HFFc6 (cell line): Measurements from ENCODE around the gene VAC14. TPM values are rescaled to one million over a fixed set of nuclear protein-coding genes. Genes with fewer than 3 reads are reported as not detected.

Experiments used
- DNase-seq: peaks from one replicate; pipeline ENCODE4 v3.0.0-alpha.2; 2018
- H3K27ac Mint-ChIP-seq: 2 replicates; pipeline ENCODE4 v1.8.0; 2020; ENCODE audit warnings: mild to moderate bottlenecking, mixed read lengths
- H3K27me3 Mint-ChIP-seq: 2 replicates; pipeline ENCODE4 v1.8.0; 2021; ENCODE audit warnings: mild to moderate bottlenecking, moderate library complexity, mixed read lengths; ENCODE audit not compliant: insufficient read depth
- H3K36me3 Mint-ChIP-seq: 2 replicates; pipeline ENCODE4 v1.8.0; 2021; ENCODE audit warnings: low read depth, mixed read lengths
- H3K4me1 Mint-ChIP-seq: 2 replicates; pipeline ENCODE4 v1.8.0; 2020; ENCODE audit warnings: low read depth, mixed read lengths
- H3K4me3 Mint-ChIP-seq: 2 replicates; pipeline ENCODE4 v1.8.0; 2020; ENCODE audit warnings: mild to moderate bottlenecking, moderate library complexity, mixed read lengths
- H3K9me3 Mint-ChIP-seq: 2 replicates; pipeline ENCODE4 v1.8.0; 2020; ENCODE audit warnings: mild to moderate bottlenecking, mixed read lengths
- CTCF ChIP-seq: fragments of 200-600 bp; sonication (generic); IDR thresholded peaks from 2 replicates; pipeline ENCODE4 v1.5.0; 2021; ENCODE audit warnings: antibody characterized with exemption, mild to moderate bottlenecking
- total RNA-seq, 6 experiments: library from RNA; stranded (reverse); fragmentation: NEBNext Ultra II Directional; extraction: Animal tissue kit (Norgen Biotek cat#: 25700); gene quantifications; 2 replicates in 1 of 6; 3 replicates in 5 of 6; pipeline ENCODE4 v1.2.3, GENCODE V29; 2021

VAC14 gene
- total RNA-seq, 6 experiments from 2014 or later: 34.5 to 45.5 (median 37.6) TPM

- Mint-ChIP-seq H3K27me3 (no peaks in the 10 kb centered on the region), H3K27ac (peak overlapping the region; percentile 100), H3K9me3 (peaks cover 9% of the 10 kb centered on the region; the same call in 1 of the 2 replicates), H3K4me1 (peaks cover 67% of the 10 kb centered on the region), H3K4me3 (peak overlapping the region; percentile 77), H3K36me3 (peaks cover 9% of the 10 kb centered on the region)
- DNase-seq: peak; percentile 69
- peak; percentile 93 for TF ChIP-seq CTCF
Measured at GRCh38 chr16:70738083-70738977, 62.6 kb downstream of the VAC14 start.

GRCh38 chr16:70737377-70738082 lies 63.4 kb downstream of the VAC14 start:
- DNase-seq: peak; percentile 92
- H3K36me3 Mint-ChIP-seq: peaks cover 6% of the 10 kb centered on the region
- H3K9me3 Mint-ChIP-seq: 0 out of 2 replicates have a peak, but pooled peaks cover under 1% of the 10 kb centered on the region
- peaks cover 67% of the 10 kb centered on the region for H3K4me1 Mint-ChIP-seq
- H3K27me3 Mint-ChIP-seq: no peaks in the 10 kb centered on the region
- peak overlapping the region; percentile 77 for H3K4me3 Mint-ChIP-seq
- H3K27ac Mint-ChIP-seq: peak overlapping the region; percentile 100
- peak; percentile 17; the same call in 1 of the 2 replicates for TF ChIP-seq CTCF

- H3K27ac Mint-ChIP-seq: peak overlapping the region; percentile 100
- no peak overlapping the region for H3K4me3 Mint-ChIP-seq
- peaks cover 65% of the 10 kb centered on the region for H3K4me1 Mint-ChIP-seq
- TF ChIP-seq CTCF: no peak
- DNase-seq: no peak
- peaks cover 5% of the 10 kb centered on the region for H3K36me3 Mint-ChIP-seq
- no peaks in the 10 kb centered on the region for H3K27me3 Mint-ChIP-seq
- H3K9me3 Mint-ChIP-seq: no peaks in the 10 kb centered on the region
Measured at GRCh38 chr16:70736465-70737376, 64.2 kb downstream of the VAC14 start.

- Mint-ChIP-seq H3K9me3 (no peaks in the 10 kb centered on the region), H3K27ac (peak overlapping the region; percentile 97), H3K27me3 (no peaks in the 10 kb centered on the region), H3K4me3 (peak overlapping the region; percentile 56; the same call in 1 of the 2 replicates), H3K36me3 (peaks cover 13% of the 10 kb centered on the region), H3K4me1 (peaks cover 59% of the 10 kb centered on the region)
- TF ChIP-seq CTCF: no peak
- peak; percentile 84 for DNase-seq
Measured at GRCh38 chr16:70735141-70735979, 65.6 kb downstream of the VAC14 start.
